Ovary (tissue), 9 donors: ENCODE results near the gene AMMECR1. TPM values are rescaled to one million over a fixed set of nuclear protein-coding genes. Genes with fewer than 3 reads are reported as not detected.

Experiments
- DNase-seq, 5 donors: peaks; one replicate each; pipeline ENCODE4 v3.0.0-alpha.2; 2019 to 2020
- H3K27ac ChIP-seq, 2 donors: fragments of 200-600 bp; one replicate each; pipeline versions ENCODE4 v1.5.1 to v1.8.0; 2019 to 2022
- H3K27me3 ChIP-seq: fragments of 200-600 bp; one replicate; pipeline ENCODE4 v1.8.0; 2022
- H3K36me3 ChIP-seq: fragments of 200-600 bp; sonication (generic); one replicate; pipeline ENCODE4 v1.5.1; 2019
- H3K4me1 ChIP-seq: one replicate; pipeline ENCODE4 v1.8.1; 2013; ENCODE audit warnings: mild to moderate bottlenecking, moderate library complexity; ENCODE audit not compliant: insufficient read depth
- H3K4me3 ChIP-seq: fragments of 200-600 bp; sonication (generic); one replicate; pipeline ENCODE4 v1.5.1; 2017
- H3K9me3 ChIP-seq, 2 donors: fragments of 200-600 bp in 1 of 2; sonication (generic) in 1 of 2; one replicate each; pipeline versions ENCODE4 v1.5.1 to v1.8.1; 2013 to 2019; ENCODE audit warnings: mild to moderate bottlenecking in 1 of 2, moderate library complexity in 1 of 2
- EP300 ChIP-seq: sonication (generic); formaldehyde crosslinking; IDR thresholded peaks from one replicate; pipeline ENCODE4 v1.6.1; 2017; ENCODE audit warnings: antibody characterized with exemption
- POLR2A ChIP-seq: fragments of 450-650 bp; IDR thresholded peaks from one replicate; pipeline ENCODE4 v1.6.1; 2017; ENCODE audit warnings: antibody characterized with exemption, mild to moderate bottlenecking, moderate library complexity
- WGBS, 3 donors: extraction: QIAGEN DNeasy Blood & Tissue Kit in 1 of 3; methylation state at CpG; one replicate each; pipeline versions ENCODE4 v1.1.5 to v1.1.7; 2013 to 2017; 5-methylcytosine and 5-hydroxymethylcytosine counted together
- intact Hi-C, 4 donors: fragments of 100-400 bp; cut with DNase I; formaldehyde crosslinking; loops; one replicate each; pipeline versions ENCODE4 v1.11.0 to v1.15.1; 2022 to 2023
- polyA plus RNA-seq, 2 donors: library from polyadenylated mRNA; stranded (reverse); fragments of 200-250 nt in 1 of 2; fragments of 350-450 nt in 1 of 2; fragmentation: Illumina TruSeq in 1 of 2; extraction: RNeasy Lipid Tissue Mini Kit (QIAGEN cat#74804) in 1 of 2; gene quantifications; one replicate each; pipeline ENCODE4 v1.2.3, GENCODE V29; 2013 to 2014
- total RNA-seq, 7 donors: library from RNA; depleted of rRNA in 2 of 7; stranded (reverse); fragments of >200 nt in 2 of 7; fragmentation: NEBNext Ultra II Directional in 3 of 7; extraction: Animal tissue kit (Norgen Biotek cat#: 25700) in 3 of 7; gene quantifications; one replicate each; pipeline versions ENCODE4 v1.1.0 to v1.2.4, GENCODE V29; 2016 to 2023
- TF ChIP-seq, protein P1 (sequence below), 3 donors: fragments of 450-650 bp in 2 of 3; fragments of 200-600 bp in 1 of 3; IDR thresholded peaks; one replicate each; pipeline versions ENCODE4 v1.5.1 to v1.8.0; 2016 to 2022; ENCODE audit warnings: antibody characterized with exemption in 3 of 3, mild to moderate bottlenecking in 1 of 3
- donor health status: DM: no; HTN: no; CAD: no; lungs with moderate emphysema.
- donor health status: DM: no; HTN: no; CAD: no.
- donor health status: Bipolar disorder and iron deficiency.
- donor health status: DM: yes; HTN: yes; CAD: no.
- donor health status: DM: no; HTN: no; CAD: no.
- donor health status: DM: yes; HTN: yes; CAD: no.

The AMMECR1 gene
- total and polyA plus RNA-seq, 9 donors: 3.9 to 19.2 (median 12.3) TPM

- TF ChIP-seq EP300 (no peak), POLR2A (no peak)
- TF ChIP-seq, protein P1, sequence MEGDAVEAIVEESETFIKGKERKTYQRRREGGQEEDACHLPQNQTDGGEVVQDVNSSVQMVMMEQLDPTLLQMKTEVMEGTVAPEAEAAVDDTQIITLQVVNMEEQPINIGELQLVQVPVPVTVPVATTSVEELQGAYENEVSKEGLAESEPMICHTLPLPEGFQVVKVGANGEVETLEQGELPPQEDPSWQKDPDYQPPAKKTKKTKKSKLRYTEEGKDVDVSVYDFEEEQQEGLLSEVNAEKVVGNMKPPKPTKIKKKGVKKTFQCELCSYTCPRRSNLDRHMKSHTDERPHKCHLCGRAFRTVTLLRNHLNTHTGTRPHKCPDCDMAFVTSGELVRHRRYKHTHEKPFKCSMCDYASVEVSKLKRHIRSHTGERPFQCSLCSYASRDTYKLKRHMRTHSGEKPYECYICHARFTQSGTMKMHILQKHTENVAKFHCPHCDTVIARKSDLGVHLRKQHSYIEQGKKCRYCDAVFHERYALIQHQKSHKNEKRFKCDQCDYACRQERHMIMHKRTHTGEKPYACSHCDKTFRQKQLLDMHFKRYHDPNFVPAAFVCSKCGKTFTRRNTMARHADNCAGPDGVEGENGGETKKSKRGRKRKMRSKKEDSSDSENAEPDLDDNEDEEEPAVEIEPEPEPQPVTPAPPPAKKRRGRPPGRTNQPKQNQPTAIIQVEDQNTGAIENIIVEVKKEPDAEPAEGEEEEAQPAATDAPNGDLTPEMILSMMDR (IDR thresholded peaks at IDR 0.05): no peak
- Histone ChIP-seq H3K4me1 (no peaks in the 10 kb centered on the region), H3K9me3 (no peaks in the 10 kb centered on the region), H3K27ac (no peak overlapping the region), H3K27me3 (no peaks in the 10 kb centered on the region), H3K4me3 (no peak overlapping the region), H3K36me3 (no peaks in the 10 kb centered on the region)
- 72 to 81% (median 77%) methylated on average over 3 of the region's 3 CpGs for WGBS, 3 donors
- DNase-seq: no peak
- intact Hi-C loops: no loop called here
These were observed 116.1 kb downstream of the AMMECR1 start for GRCh38 chrX:110201799-110202198.

DNA sequence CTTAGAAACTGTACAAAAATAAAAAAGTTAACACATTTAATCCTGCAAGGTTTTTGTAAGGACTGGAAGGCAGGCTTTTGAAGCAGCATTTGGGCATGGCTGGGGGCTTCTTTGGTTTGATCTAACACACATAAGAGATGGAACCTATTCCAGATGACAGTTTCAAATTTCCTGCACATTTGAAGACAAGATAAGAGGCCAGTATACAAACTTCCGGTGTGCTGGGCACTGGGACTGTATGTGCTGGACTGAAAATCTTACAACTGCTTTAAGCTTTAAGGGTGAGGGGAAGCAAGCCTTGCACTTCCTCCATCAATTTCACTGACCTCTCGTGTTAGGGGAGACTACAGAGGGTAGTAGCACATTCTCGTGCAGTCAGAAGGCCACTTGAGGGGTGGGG is 122.9 kb downstream of the AMMECR1 start:
- WGBS, 3 donors: 37 to 52% (median 38%) methylated on average over 3 of the region's 3 CpGs
- Histone ChIP-seq H3K9me3 (no peaks in the 10 kb centered on the region), H3K27me3 (no peaks in the 10 kb centered on the region), H3K36me3 (no peaks in the 10 kb centered on the region), H3K27ac (no peak overlapping the region), H3K4me1 (no peaks in the 10 kb centered on the region), H3K4me3 (no peak overlapping the region)
- TF ChIP-seq, protein P1 (IDR thresholded peaks at IDR 0.05): no peak
- no peak for TF ChIP-seq POLR2A
- no peak for TF ChIP-seq EP300
- DNase-seq: no peak
- intact Hi-C loops: no loop called here

DNA sequence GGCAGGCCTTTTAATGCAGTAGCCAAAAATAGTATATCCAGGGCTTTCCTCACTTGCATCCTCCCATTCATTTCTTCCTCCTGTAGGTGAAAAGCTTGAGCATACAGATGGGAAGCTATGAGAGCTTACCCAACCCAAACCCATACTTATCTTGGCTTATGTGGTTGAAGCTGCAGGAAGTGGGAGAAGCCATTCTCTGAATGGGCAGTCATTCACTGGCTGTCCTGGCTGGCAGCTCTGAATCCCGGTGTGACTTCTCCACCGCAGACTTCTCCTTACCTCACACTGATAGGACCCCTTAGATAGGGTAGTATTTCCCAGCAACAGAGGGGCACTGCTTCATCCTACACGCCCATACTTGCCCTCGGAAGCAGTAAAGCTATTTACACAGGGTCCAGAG is 125.4 kb downstream of the AMMECR1 start:
- WGBS, 3 donors: 80 to 92% (median 89%) methylated on average over 4 of the region's 4 CpGs
- TF ChIP-seq, protein P1 (IDR thresholded peaks at IDR 0.05): no peak
- TF ChIP-seq EP300: no peak
- TF ChIP-seq POLR2A: no peak
- DNase-seq: no peak

GRCh38 chrX:110188701-110189558 is 129.0 kb downstream of the AMMECR1 start:
- Histone ChIP-seq H3K27me3 (no peaks in the 10 kb centered on the region), H3K27ac (no peak overlapping the region), H3K36me3 (no peaks in the 10 kb centered on the region), H3K4me1 (no peaks in the 10 kb centered on the region), H3K4me3 (no peak overlapping the region), H3K9me3 (no peaks in the 10 kb centered on the region)
- intact Hi-C loops: no loop called here
- DNase-seq: no peak
- TF ChIP-seq EP300: no peak
- WGBS, 3 donors: 68 to 73% (median 69%) methylated on average over 4 of the region's 4 CpGs

More for the DNA sequence above, 125.4 kb downstream of the AMMECR1 start:
- no peaks in the 10 kb centered on the region for H3K36me3 ChIP-seq
- intact Hi-C loops: no loop called here
- H3K4me3 ChIP-seq: no peak overlapping the region
- H3K9me3 ChIP-seq: no peaks in the 10 kb centered on the region
- no peaks in the 10 kb centered on the region for H3K27me3 ChIP-seq
- no peaks in the 10 kb centered on the region for H3K4me1 ChIP-seq
- H3K27ac ChIP-seq: no peak overlapping the region

GRCh38 chrX:110183314-110183713 is 134.6 kb downstream of the AMMECR1 start:
- TF ChIP-seq EP300 (no peak), POLR2A (no peak)
- TF ChIP-seq, protein P1 (IDR thresholded peaks at IDR 0.05): no peak
- WGBS, 3 donors: 84 to 93% (median 90%) methylated on average over 2 of the region's 2 CpGs
- no peaks in the 10 kb centered on the region for H3K27me3 ChIP-seq

More at GRCh38 chrX:110183314-110183713, 134.6 kb downstream of the AMMECR1 start:
- Histone ChIP-seq H3K27ac (no peak overlapping the region), H3K4me3 (no peak overlapping the region), H3K9me3 (no peaks in the 10 kb centered on the region), H3K36me3 (no peaks in the 10 kb centered on the region), H3K4me1 (no peaks in the 10 kb centered on the region)
- intact Hi-C loops: no loop called here
- no peak for DNase-seq
